ENCODE results near the gene SYNE1.
"Not testable (repeated sequence)": the region's sequence is repeated elsewhere in the genome, so short reads cannot be mapped to it uniquely, and the experiment has no call there.

SYNE1 gene

GRCh38 chr6:152478377-152479010 is 158.7 kb downstream of the SYNE1 start:
- no peak for DNase-seq

- no peak for DNase-seq
Measured at GRCh38 chr6:152474354-152474753, 162.8 kb downstream of the SYNE1 start.

DNA sequence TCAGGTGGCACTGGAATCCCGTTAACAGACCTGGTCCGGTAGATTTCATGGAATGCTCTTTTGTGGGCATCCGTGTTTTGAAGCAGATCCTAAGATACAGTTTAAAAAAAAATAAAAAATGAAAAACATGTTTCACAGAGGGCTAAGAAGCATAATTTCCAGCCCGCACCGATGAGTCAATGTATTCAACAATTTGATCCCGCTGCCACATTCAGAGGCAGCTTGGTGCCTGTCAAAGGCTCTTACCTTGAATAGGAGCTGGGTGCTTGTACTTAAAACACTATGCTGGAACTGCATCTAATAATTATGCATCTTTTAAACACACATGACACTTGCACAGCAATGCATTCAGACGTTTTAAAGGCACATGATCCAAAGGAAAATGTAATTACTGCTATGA is 164.8 kb downstream of the SYNE1 start:
- DNase-seq, result no peak

DNA sequence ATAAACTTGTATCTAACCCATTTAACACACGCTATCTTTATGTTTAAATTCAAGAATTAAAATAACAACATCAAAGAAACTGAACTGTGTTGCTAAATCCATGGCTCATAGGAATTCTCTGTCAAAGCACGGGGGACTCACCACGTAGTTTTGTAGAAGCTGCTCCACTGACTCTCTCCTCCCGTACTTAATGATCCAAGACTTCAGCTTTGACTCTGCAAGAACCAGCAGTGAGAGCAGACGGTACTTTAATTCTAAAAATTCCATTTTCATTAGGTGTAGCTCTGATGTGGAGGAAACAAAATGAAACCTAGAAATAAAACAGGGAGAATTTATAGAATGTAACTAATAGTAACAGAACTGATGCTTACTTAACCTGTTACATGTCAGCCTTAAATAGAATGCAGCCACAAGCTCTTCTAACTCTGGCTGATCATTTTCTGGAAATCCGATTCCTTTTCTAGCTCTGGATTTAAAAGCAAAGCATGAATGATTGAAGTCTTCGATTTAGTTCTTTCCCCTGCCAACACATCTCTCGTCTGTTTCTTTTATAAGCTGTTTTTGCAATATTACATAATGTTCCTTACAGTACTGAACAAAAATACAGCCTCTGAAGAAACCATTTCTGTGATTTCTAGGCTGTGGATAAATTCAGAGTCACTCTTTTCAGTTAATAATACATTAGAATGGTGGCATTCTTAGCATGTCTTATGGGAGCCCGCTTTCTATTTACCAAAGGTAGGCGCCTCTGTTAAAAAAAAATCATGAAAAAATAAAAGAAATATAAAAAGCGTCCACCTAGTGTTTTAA is 165.5 kb downstream of the SYNE1 start:
- no peak for DNase-seq

- DNase-seq, result no peak
Measured at GRCh38 chr6:152463164-152463563, 174.0 kb downstream of the SYNE1 start.

DNA sequence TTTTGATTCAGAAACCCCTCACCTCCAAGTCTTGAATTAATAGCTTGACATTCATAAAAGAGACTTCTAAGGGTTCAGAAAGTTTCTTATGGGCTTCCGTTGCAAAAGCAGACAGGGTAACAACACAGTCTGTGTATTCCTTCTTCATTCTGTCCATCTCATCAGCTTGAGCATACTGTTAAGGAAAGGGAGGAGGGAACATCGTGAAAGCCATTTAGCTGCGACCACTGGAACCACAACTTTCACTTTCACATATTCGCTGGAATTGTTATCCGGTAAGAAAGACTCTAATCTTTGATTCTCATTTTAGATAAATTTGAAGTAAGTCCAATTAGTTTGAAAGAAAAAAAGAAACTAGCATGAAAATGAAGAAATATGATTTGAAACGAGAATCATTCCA is 174.4 kb downstream of the SYNE1 start:
- no peak for DNase-seq

DNA sequence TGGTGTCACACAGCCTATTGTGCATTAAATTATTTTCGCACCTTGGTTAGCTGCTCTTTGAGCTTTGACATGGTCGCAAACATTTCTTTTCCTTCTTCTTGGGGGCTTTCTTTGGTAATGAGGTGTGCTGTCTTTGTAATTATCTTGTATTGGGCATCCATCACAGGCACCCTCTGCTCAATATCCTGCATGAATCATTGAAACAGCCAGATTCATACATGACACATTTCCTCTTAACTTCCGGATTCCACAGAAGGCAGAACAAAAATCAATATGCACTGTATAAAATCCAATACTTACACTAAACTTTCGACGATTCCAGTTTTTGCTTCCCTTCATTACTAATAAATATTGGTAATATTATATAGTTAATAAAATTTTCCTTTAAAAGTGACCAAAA is 175.6 kb downstream of the SYNE1 start:
- DNase-seq, result no peak

DNA sequence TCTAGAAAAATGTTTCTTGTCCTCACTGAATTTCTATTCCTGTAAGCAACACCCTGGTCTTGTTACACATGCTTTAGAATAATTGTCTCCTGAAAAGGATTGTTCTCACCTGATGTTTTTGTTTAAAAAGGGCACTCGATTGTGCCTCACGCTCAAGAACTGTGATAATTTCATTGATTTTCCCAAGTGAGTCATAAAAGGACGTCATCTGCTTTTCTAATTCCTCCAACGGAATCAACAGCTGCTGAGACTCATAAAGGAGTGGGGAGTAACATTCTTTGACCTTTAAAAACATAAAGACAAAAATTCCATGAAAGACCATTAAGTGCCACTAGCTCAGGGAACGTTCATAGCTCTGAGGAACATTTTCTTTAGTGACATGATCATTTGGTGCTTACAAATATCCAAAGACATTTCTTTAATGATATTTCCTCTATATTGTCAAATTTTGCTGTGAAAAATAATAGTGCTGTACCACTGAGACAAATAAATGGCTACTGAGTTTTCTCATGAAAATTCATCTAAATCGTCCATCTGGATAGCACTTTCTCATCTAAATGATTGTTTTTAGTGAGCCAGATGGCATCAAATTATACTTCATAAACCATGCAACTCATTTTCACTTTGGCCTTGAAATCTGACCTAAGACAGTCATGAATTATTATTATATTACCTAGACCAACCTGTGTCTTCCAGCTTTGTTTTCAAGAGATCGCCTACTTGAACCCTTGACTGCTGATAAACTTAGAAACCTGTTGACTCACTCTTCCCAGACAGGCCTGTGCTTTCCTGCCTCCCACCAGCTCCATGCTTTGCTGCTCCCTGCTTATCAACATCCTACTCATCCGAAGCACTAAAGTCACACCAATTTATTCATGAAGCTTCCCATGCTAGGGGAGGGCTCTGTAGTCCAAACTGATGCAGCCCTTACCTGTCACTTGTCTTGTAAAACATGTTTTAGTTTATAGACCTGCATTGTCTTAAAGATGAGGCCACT is 178.2 kb downstream of the SYNE1 start:
- no peak for DNase-seq

DNA sequence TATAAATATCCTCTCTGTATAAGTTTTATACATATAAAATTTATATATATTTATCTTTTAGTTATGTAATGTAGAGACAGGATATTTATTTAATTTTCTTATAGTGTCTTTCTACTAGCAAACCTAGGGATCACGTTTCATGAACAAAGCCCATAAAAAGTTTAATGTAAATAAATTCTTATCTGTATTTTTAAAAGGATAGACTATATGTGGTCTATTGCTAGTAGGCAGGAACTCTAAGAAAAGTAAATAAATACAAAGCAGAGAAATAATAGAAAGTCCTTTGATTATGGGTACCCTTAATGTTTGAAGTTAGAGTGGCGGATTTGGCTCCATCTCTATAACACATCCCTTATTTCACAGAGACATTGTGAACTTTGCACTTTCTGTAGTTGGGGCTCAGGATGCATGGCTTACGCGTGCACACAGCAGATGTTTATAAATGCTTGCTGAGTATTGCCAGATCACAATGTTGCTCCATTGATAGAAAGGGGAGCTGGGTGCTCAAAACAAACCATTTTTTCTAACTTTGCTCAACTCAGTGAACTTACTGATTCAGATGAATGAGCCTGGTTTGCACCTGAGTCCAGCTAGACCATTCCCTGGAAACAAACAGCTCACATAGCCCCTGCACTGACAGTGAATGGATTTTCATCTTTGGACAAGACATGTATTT is 179.1 kb downstream of the SYNE1 start:
- DNase-seq, result no peak

- DNase-seq, result no peak
Measured at GRCh38 chr6:152454003-152454402, 183.2 kb downstream of the SYNE1 start.

DNA sequence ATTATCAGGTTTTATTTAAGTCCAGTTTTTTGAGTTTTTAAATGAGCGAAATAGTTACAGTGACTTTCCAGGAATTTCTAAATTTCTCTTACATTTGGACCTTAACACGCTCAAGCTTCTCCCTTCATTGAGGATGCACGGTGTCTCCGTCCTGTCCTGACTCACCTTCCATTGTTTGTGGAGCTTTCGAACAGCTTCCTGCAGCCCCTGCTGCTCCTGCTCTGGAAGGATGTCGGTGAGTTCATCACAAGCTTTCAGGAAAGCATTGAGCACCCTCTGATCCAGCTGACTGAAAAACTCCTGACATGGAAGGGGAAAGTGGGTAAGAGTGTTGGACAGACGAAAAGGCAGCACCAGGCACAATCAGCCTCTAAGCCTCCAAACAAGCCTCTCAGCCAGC is 183.7 kb downstream of the SYNE1 start:
- DNase-seq, result no peak

GRCh38 chr6:152452639-152453038 is 184.5 kb downstream of the SYNE1 start:
- DNase-seq, result no peak

DNA sequence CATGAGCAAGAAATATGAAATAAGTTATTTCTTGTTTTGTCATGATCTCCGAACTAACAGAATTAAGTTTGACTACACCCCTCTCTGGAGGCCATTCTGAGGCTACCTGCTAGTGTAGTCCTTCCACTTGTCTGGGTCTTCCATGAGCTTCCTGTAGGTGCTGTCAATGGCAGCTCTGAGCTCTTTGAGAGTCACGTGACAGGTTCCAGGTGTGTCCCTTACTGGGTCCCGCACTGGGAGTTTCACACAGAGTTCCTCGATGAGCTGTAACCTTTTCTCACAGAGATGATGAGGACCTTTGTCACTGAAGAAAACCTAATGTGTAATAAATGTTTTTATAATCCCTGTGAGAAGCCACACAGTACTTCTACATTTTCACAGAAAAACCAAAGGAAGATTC is 186.6 kb downstream of the SYNE1 start:
- DNase-seq, result no peak

- no peak for DNase-seq
Measured at GRCh38 chr6:152441902-152442301, 195.3 kb downstream of the SYNE1 start.

DNA sequence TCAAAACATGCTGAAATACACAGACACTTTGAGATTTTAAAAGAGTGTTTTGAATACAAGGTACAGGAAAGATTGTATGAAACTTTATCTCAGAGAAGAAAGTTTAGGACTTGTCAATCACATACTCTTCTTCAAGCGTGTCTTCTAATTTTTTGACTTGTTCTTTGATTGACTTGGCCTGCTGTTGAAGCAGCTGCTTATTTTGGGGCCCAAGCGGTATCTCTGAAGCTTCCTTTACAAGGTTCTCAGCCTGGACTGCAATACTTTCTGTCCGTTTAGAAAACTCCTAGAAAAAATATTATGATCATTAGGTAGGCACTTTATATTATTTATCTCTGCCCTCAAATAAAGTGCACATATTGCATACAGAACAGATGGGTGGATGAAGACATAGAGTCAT is 201.3 kb downstream of the SYNE1 start:
- no peak for DNase-seq

- DNase-seq, result no peak
Measured at GRCh38 chr6:152432758-152433157, 204.4 kb downstream of the SYNE1 start.

DNA sequence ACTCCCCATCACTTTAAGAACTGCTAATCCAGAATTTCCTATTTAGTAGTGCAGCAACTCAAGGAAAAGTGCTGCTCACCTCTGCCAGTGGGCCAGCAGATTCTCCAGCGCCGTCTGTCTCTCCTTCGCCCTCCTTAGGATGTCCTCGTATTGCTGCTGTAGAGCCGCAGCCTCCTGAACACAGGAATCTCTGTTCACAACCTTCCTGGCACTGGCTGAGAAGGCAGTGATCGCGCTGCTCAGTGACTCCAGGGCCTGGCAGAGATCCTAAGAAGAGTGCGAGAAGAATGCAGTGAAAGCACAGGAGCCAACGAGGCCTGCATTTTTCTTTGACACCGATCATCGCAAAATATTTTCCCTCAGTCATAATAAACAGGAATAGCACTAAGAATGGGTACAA is 209.0 kb downstream of the SYNE1 start:
- no peak for DNase-seq

DNA sequence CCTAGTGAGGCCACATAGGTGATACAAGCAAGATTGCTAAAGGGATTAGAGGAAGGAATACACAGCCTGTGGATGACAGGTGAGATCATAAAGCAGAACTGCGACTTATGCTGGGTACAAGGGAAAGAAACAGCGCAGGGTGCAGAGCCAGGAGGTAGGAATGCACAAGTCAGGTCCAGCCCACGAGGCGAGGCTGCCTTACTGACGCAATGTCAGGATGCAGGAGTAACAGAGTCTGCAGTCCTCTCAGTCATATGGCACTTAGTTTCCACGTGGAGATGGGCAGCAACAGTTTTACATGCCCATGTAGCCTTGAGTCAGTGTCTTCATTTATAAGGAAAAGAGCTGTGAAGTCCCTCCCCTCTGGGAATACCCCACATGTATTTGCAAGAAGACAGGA is 210.9 kb downstream of the SYNE1 start:
- no peak for DNase-seq

DNA sequence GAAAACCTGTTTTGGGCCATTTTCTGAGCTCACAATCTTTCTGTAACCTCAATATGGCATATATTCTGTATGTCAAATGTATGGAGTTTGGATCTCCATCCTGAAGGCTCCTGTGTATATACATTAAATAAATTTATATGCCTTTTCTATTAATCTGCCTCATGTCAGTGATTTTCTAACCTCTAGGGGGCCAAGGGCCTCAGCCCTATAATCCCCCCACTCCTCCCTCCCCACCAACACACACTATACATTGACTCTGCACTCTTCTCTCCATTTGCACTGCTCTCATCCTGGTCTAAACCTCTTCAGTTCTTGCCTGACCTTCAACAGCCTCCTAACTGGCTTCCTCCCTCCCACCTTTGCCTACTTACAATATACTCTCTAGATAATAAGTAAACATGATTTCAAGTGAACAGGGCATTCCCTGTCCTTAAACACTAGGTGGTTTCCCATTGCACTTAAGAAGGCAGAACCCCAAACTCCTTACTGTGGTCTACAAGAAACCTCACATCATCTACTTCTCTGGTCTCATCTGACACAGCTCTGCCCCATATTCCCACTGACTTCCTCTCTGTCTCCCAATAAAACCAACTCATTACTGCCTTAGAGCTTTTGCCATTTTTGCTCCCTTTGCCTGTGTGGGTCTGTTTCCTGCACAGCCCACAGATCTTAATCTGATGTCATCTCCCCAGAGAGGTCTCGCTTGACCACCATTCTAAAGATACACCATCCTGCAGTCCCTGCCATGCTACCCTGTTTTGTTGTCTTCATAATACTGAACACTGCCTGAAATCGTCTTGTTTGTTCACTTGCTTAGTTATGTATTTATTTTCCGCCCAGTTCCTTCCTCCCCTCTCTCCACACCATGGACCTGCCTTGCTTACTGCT is 213.7 kb downstream of the SYNE1 start:
- no peak for DNase-seq

DNA sequence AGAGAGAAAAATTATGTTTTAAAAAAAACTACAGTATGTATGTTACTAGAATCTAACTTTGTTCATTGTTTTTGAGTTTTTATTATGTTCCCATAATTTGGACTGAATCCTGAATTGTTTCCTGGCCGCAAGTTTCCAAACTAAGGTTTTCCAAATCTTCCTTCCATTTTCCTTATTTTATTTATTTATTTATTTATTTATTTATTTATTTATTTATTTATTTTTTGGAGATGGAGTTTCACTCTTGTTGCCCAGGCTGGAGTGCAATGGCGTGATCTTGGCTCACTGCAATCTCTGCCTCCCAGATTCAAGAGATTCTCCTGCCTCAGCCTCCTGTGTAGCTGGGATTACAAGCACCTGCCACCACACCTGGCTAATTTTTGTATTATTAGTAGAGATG is 215.7 kb downstream of the SYNE1 start:
- not testable (repeated sequence) for DNase-seq

DNA sequence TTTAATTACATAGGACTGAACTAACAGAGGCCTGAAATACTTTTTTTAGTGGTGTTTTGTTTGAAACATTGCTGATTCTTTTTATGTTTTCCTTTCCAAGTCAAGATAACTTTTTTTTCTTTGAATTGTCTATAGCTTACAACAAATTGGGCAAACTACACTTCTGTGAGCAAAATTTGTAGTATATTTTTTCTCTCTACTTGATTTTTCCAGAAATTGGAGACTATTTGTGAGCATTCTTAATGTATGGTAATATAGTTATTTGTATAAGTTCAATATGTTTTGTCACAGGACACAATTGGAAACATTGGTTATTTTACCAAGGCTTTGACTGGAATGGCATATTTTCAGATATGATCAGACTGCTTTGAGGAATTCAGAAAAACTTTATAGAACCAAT is 216.5 kb downstream of the SYNE1 start:
- no peak for DNase-seq

GRCh38 chr6:152418551-152418950 is 218.6 kb downstream of the SYNE1 start:
- DNase-seq, result no peak

Data from NCI-H446 (cell line).